K562 treated with DMSO at 1 percent for 4 hours (cell line): Measurements from ENCODE around the gene RAB11B. TPM values are rescaled to one million over a fixed set of nuclear protein-coding genes. Genes with fewer than 3 reads are reported as not detected.

ENCODE experiments used
- total RNA-seq: library from RNA; unstranded; fragments of 300-600 nt; gene quantifications from 2 replicates; pipeline ENCODE4 v1.2.3, GENCODE V29; 2022; ENCODE audit not compliant: insufficient read depth

Gene RAB11B
- 117 TPM in 2 replicates for total RNA-seq

DNA sequence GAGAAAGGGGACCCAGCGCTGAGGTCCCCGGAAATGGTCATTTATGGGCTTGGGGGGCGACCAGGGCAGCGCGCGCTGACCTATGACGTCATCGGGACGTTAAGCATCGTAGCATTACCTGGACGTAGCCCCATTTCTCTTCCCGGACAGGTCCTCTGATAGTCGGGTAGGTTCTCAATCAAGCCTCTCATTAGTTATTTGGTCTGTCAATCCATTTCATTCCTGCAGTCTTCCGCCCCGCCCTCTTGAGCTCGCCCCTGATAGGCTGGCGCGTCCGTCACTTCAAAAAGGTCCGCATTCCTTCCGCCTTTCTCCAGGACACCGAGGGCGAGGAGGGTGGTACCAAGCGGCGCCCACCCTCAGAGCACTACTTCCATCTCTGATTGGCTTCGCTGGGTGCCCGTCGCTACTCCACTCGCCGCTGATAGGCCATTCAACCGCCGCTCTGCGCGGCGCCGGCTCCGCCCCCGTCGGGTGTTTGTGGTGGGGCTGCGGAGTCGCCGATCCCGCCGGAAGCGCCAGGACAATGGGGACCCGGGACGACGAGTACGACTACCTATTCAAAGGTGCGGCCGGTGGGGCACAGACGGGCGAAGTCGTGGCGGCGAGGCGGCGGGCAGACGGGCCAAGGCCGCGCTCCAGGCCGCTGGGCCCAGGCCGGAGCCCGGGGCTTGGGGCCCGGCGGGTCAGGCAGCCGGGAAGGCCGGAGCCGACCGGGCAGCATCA, at the start of gene RAB11B:
Gene RAB11B, plus strand, starts transcription at position 470 of the 726 bp plus-strand sequence. Its CDS starts 57 bp downstream, at position 527.

DNA sequence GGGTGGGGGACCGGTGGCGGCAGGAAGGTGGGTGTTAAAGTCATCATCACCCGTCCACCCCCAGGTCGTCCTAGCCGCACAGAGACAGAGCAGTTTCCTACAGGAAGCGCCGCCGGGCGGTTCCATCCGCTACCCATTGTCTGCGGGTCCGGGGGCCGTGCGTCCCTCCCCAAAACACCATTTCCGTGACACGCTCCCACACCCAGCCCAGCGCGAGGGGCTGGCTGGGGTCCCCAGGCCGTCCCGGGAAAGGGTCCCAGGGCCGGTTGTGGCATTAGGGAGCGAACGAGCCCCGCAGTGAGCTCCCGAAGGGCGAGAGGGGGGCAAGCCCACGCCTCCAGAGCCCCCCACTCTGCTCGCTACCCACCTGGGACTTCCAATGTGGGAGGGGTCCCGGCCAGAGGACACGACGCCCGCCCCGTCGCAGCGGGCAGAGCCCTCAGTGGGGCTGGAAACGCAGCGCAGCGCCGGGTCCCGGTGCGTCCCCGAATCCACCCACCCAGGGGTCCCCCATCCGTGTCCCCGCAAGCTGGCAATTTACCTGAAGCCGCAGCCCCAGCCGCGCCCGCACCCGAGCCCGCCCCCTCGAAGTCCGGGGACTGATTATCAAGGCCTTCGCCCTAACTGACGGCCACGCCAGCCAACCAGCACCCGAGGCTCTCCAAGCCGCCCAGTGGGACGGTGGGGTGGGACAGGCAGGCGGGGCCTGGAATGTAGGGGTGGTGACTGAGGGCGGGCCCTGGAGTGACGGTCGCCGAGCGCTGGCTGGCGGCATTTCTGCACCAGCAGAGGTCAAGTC, 47.3 kb upstream of the RAB11B start, which contains the start of gene KANK3:
Gene KANK3, minus strand, starts transcription at position 579 of the 799 bp plus-strand sequence. CDS start 5,434 bp downstream, outside the sequence.

DNA sequence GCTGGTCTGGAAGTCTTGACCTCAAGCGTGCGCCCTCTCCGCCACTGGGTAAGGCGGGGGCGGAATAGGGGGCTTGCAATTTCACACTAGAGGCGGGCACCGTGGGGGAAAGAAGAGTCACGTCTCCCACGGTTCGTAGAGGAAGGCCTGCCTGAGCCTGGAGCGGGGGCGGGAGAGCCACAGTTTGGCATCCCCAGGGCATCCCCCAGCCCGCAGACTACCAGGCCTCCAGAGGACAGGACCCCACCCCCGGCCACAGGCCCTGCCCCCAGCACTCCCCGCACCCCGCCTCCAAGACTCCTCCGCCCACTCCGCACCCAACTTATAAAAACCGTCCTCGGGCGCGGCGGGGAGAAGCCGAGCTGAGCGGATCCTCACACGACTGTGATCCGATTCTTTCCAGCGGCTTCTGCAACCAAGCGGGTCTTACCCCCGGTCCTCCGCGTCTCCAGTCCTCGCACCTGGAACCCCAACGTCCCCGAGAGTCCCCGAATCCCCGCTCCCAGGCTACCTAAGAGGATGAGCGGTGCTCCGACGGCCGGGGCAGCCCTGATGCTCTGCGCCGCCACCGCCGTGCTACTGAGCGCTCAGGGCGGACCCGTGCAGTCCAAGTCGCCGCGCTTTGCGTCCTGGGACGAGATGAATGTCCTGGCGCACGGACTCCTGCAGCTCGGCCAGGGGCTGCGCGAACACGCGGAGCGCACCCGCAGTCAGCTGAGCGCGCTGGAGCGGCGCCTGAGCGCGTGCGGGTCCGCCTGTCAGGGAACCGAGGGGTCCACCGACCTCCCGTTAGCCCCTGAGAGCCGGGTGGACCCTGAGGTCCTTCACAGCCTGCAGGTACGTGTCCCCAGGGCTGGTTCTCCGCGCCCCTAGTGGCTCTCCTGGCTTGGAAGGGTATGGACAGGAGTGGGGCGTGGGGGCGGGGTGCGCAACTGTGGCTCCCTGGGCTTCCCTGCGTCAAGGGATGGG, 26.1 kb upstream of the RAB11B start, which contains the start of gene ANGPTL4:
Gene ANGPTL4, plus strand, starts transcription at position 353 of the 969 bp plus-strand sequence. Its CDS starts 167 bp downstream, at position 520.

DNA sequence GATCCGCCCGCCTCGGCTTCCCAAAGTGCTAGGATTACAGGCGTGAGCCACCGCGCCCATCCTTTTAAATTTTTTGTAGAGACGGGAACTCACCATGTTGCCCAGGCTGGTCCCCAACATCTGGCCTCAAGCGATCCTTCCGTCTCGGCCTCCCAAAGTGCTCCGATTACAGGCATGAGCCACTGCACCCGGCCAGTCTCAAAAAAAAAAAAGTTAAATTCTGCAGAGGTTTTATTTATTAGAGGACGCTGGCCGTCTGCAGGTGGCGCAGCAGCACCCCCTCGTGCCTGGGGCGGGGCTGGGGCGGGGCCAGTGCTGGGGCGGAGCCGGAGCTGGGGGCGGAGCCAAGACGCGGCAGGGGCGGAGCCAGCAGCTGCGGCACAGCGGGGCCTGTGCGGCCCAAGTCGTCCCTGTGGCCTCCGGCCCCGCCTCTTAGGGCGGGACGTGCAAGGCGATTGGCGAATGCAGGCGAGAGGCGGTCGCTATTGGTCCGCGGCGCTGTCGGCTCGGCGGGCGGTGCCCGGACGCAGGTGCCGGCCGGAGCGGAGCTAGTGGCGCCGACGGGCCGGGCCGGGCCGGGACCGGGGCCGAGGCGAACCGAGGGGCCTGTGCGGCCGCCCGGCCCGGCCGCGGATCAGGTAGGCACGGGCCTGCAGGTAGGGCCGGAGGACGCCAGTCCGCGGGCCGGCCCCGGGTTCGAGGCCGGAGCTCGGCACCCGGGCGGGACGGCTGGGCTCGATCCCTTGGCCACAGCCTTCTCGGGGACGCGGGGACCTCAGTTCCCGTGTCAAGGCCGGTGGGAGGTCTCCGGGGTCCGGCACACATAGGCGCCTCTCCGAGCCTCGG, 22.8 kb downstream of the RAB11B start, which contains the start of gene MARCHF2:
Gene MARCHF2, plus strand, starts transcription at position 523 of the 846 bp plus-strand sequence. CDS start 8,536 bp downstream, outside the sequence.

DNA sequence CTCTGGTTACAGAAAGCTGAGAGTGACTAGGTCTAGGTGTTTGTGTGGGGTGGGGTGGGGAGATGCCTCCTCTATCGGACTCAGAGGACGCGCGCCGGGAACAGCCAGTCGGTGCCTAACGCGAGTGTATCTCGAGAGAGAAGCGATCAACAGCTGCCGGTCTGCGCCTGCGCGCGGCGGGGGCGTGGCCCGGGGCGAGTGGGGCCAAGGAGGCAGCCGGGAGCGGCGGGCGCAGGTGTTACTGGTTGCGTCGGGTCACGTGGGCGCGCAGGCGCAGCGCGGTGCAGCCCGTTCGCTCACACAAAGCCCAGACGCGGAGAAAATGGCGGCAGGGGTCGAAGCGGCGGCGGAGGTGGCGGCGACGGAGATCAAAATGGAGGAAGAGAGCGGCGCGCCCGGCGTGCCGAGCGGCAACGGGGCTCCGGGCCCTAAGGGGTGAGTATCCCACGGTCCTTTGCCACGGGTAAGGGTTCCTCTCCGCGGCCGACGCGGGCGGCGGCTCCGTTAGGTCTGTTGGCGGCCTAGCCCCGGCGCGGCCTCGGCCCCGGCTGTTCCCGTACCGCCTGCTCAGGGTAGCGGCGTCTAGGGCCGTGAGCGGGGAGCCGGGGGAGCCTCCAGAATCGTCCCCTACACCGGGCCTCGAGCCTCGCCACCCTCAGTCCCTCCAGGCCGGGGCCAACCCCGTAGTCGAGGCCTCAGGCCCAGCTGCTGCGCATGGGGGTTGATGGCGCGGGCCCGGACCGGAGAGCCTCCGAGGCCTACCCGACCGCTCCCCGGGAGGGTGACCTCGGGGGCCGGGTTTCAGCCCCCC, 54.7 kb downstream of the RAB11B start, which contains the start of gene HNRNPM:
Gene HNRNPM, plus strand, starts transcription at position 299 of the 811 bp plus-strand sequence. Its CDS starts 24 bp downstream, at position 323.

Other genes with a start within 250 kb of the RAB11B start
- gene FBN3, start 240.8 kb upstream of the RAB11B start, total RNA-seq, result 0.06 TPM in 1 of 2 replicates, not detected in the other
- gene CERS4, start 181.0 kb upstream of the RAB11B start, total RNA-seq, result 14.0 and 16.9 TPM in 2 replicates
- 81.9 and 94.6 TPM in 2 replicates for gene CD320, start 82.0 kb upstream of the RAB11B start, total RNA-seq
- 125 and 162 TPM in 2 replicates for gene NDUFA7, start 69.0 kb upstream of the RAB11B start, total RNA-seq
- 2,822 and 2,824 TPM in 2 replicates for gene RPS28, start 68.9 kb upstream of the RAB11B start, total RNA-seq
- 2.0 TPM in 1 of 2 replicates, not detected in the other for gene KANK3, start 47.1 kb upstream of the RAB11B start, total RNA-seq
- gene ANGPTL4, start 26.2 kb upstream of the RAB11B start, total RNA-seq, result 1.9 TPM in 1 of 2 replicates, not detected in the other
- gene MARCHF2, start 22.9 kb downstream of the RAB11B start, total RNA-seq, result 13.8 and 15.4 TPM in 2 replicates
- gene HNRNPM, start 54.6 kb downstream of the RAB11B start, total RNA-seq, result 366 and 371 TPM in 2 replicates
- gene PRAM1, start 112.3 kb downstream of the RAB11B start, total RNA-seq, result not detected in 2 replicates
- 5.4 and 14.3 TPM in 2 replicates for gene ZNF414, start 123.8 kb downstream of the RAB11B start, total RNA-seq
- 67.3 and 70.8 TPM in 2 replicates for gene MYO1F, start 187.1 kb downstream of the RAB11B start, total RNA-seq
- 0.46 and 1.1 TPM in 2 replicates for gene ADAMTS10, start 220.4 kb downstream of the RAB11B start, total RNA-seq
- gene NFILZ, start 240.3 kb downstream of the RAB11B start, total RNA-seq, result not detected in 2 replicates